ENCODE data around the gene MFSD8.

Gene MFSD8

DNA sequence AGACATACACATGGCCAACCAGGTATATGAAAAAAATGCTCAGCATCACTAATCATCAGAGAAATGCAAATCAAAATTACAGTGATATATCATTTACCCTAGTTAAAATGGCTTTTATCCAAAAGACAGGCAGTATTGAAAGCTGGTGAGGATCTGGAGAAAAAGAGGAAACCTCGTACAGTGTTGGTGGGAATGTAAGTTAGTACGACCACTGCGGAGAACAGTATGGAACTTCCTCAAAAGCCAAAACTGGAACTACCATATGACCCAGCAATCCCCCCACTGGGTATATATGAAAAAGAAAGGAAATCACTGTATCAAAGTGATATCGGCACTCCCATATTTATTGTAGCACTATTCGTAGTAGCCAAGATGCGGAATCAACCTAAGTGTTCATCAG lies 23.7 kb upstream of the MFSD8 start:
- Histone ChIP-seq H3K9me3 (ENCODE audit: control insufficient read depth, insufficient read depth, low read depth, low read length) (no peaks in the 10 kb centered on the region), H3K4me1 (ENCODE audit: control insufficient read depth, insufficient read depth, low read length) (no peaks in the 10 kb centered on the region), H3K36me3 (ENCODE audit: control insufficient read depth in 2 of 2, insufficient read depth in 1 of 2, low read length in 2 of 2) (peaks cover 5 to 11% of the 10 kb centered on the region in 2 experiments; a peak in 2 of 3 replicates), H3K27ac (ENCODE audit: extremely low read depth, low read depth, low read length) (no peak overlapping the region), H3K4me3 (ENCODE audit: low read depth, low read length) (no peak overlapping the region)
- CTCF ChIA-PET, result no interaction called here
- POLR2A ChIA-PET, result no interaction called here
- TF ChIP-seq ZNF837 (tag by site-specific recombination; IDR thresholded peaks at IDR 0.05) (no peak), YY2 (tag by site-specific recombination; IDR thresholded peaks at IDR 0.05) (no peak), KLF16 (tag by site-specific recombination; IDR thresholded peaks at IDR 0.05) (no peak), ZNF623 (tag by site-specific recombination; IDR thresholded peaks at IDR 0.05) (no peak), SCRT1 (tag by site-specific recombination; IDR thresholded peaks at IDR 0.05; ENCODE audit: borderline replicate concordance) (no peak)
- TF ChIP-seq, protein P1, sequence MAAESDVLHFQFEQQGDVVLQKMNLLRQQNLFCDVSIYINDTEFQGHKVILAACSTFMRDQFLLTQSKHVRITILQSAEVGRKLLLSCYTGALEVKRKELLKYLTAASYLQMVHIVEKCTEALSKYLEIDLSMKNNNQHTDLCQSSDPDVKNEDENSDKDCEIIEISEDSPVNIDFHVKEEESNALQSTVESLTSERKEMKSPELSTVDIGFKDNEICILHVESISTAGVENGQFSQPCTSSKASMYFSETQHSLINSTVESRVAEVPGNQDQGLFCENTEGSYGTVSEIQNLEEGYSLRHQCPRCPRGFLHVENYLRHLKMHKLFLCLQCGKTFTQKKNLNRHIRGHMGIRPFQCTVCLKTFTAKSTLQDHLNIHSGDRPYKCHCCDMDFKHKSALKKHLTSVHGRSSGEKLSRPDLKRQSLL (tag by site-specific recombination; IDR thresholded peaks at IDR 0.05), result no peak
- TF ChIP-seq, protein P2, sequence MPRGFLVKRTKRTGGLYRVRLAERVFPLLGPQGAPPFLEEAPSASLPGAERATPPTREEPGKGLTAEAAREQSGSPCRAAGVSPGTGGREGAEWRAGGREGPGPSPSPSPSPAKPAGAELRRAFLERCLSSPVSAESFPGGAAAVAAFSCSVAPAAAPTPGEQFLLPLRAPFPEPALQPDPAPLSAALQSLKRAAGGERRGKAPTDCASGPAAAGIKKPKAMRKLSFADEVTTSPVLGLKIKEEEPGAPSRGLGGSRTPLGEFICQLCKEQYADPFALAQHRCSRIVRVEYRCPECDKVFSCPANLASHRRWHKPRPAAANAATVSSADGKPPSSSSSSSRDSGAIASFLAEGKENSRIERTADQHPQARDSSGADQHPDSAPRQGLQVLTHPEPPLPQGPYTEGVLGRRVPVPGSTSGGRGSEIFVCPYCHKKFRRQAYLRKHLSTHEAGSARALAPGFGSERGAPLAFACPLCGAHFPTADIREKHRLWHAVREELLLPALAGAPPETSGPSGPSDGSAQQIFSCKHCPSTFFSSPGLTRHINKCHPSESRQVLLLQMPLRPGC (tag by site-specific recombination; IDR thresholded peaks at IDR 0.05), result no peak

- ChIA-PET POLR2A (interaction anchor here (1.2 kb wide), 1 partner anchor 21 kb away, joined by 4 read pairs; the partner anchor contains the start of genes ABHD18 and MFSD8), CTCF (interaction anchor here (0.6 to 0.7 kb wide), 2 partner anchors 10 to 54 kb away, joined by 3 to 6 read pairs; no protein-coding TSS in a partner anchor)
- Histone ChIP-seq H3K9me3 (ENCODE audit: control insufficient read depth, insufficient read depth, low read depth, low read length) (no peaks in the 10 kb centered on the region), H3K36me3 (ENCODE audit: control insufficient read depth in 2 of 2, insufficient read depth in 1 of 2, low read length in 2 of 2) (peaks cover 5 to 11% of the 10 kb centered on the region in 2 experiments; a peak in 2 of 3 replicates), H3K27ac (ENCODE audit: extremely low read depth, low read depth, low read length) (no peak overlapping the region), H3K4me3 (ENCODE audit: low read depth, low read length) (no peak overlapping the region), H3K4me1 (ENCODE audit: control insufficient read depth, insufficient read depth, low read length) (no peaks in the 10 kb centered on the region)
- TF ChIP-seq, protein P3, sequence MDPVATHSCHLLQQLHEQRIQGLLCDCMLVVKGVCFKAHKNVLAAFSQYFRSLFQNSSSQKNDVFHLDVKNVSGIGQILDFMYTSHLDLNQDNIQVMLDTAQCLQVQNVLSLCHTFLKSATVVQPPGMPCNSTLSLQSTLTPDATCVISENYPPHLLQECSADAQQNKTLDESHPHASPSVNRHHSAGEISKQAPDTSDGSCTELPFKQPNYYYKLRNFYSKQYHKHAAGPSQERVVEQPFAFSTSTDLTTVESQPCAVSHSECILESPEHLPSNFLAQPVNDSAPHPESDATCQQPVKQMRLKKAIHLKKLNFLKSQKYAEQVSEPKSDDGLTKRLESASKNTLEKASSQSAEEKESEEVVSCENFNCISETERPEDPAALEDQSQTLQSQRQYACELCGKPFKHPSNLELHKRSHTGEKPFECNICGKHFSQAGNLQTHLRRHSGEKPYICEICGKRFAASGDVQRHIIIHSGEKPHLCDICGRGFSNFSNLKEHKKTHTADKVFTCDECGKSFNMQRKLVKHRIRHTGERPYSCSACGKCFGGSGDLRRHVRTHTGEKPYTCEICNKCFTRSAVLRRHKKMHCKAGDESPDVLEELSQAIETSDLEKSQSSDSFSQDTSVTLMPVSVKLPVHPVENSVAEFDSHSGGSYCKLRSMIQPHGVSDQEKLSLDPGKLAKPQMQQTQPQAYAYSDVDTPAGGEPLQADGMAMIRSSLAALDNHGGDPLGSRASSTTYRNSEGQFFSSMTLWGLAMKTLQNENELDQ (tag by site-specific recombination; IDR thresholded peaks at IDR 0.05; ENCODE audit: low read depth), result no peak
- TF ChIP-seq ZNF585B (tag by site-specific recombination; IDR thresholded peaks at IDR 0.05), result no peak
- TF ChIP-seq ZNF707 (tag by site-specific recombination; IDR thresholded peaks at IDR 0.05), result no peak
- TF ChIP-seq ZBTB8A (tag by site-specific recombination; IDR thresholded peaks at IDR 0.05), result no peak
- TF ChIP-seq ZNF626 (tag by site-specific recombination; IDR thresholded peaks at IDR 0.05), result no peak
Observed at GRCh38 chr4:127985989-127986388, 21.0 kb upstream of the MFSD8 start.

GRCh38 chr4:127982445-127982844 lies 17.5 kb upstream of the MFSD8 start:
- POLR2A ChIA-PET, result interaction anchor here (1.1 kb wide), 1 partner anchor 17 kb away, joined by 3 read pairs; the partner anchor contains the start of genes ABHD18 and MFSD8
- no peak overlapping the region for H3K27ac ChIP-seq (ENCODE audit: extremely low read depth, low read depth, low read length)
- no peaks in the 10 kb centered on the region for H3K4me1 ChIP-seq (ENCODE audit: control insufficient read depth, insufficient read depth, low read length)
- no peak overlapping the region for H3K4me3 ChIP-seq (ENCODE audit: low read depth, low read length)
- CTCF ChIA-PET, result no interaction called here
- H3K36me3 ChIP-seq (ENCODE audit: control insufficient read depth in 2 of 2, insufficient read depth in 1 of 2, low read length in 2 of 2), result peaks cover 5% of the 10 kb centered on the region in 2 experiments; a peak in 2 of 3 replicates
- no peaks in the 10 kb centered on the region for H3K9me3 ChIP-seq (ENCODE audit: control insufficient read depth, insufficient read depth, low read depth, low read length)
- no peak for TF ChIP-seq ZNF394 (tag by site-specific recombination; IDR thresholded peaks at IDR 0.05; ENCODE audit: borderline replicate concordance)
- no peak for TF ChIP-seq ZNF280D (tag by site-specific recombination; IDR thresholded peaks at IDR 0.05)
- no peak for TF ChIP-seq EGR2 (tag by site-specific recombination; IDR thresholded peaks at IDR 0.05; ENCODE audit: low read depth)
- no peak for TF ChIP-seq AEBP2 (tag by site-specific recombination; IDR thresholded peaks at IDR 0.05; ENCODE audit: borderline replicate concordance)
- no peak for TF ChIP-seq ZNF654 (tag by site-specific recombination; IDR thresholded peaks at IDR 0.05; ENCODE audit: low read depth)
- TF ChIP-seq SALL2 (tag by site-specific recombination; IDR thresholded peaks at IDR 0.05; ENCODE audit: borderline replicate concordance), result no peak
- no peak for TF ChIP-seq ZNF157 (tag by site-specific recombination; IDR thresholded peaks at IDR 0.05)
- TF ChIP-seq ZNF146 (tag by site-specific recombination; IDR thresholded peaks at IDR 0.05), result no peak
- TF ChIP-seq ZNF791 (tag by site-specific recombination; IDR thresholded peaks at IDR 0.05), result no peak

All from HEK293 (cell line).